GM11168 (cell line): ENCODE measurements around the gene HARBI1.

Source experiments
- in situ Hi-C: fragments of 300-500 bp; cut with MboI; formaldehyde crosslinking; loops from one replicate; pipeline ENCODE4 v1.12.0; 2022; ENCODE audit warnings: low sequenced_read_pairs; ENCODE audit not compliant: unreplicated experiment

Gene HARBI1

GRCh38 chr11:46617134-46617971, at the start of gene HARBI1, which contains the start of gene ATG13:
HARBI1 (minus strand) TSS chr11:46617227; CDS start chr11:46616237, 990 bp downstream.
ATG13 (plus strand) TSS chr11:46617553; CDS start chr11:46644292, 26,739 bp downstream.
- in situ Hi-C loops: no loop called here

GRCh38 chr11:46666516-46666915, 49.5 kb upstream of the HARBI1 start:
- in situ Hi-C loops: no loop called here

GRCh38 chr11:46665356-46665755, 48.3 kb upstream of the HARBI1 start:
- in situ Hi-C loops: no loop called here

- in situ Hi-C loops: no loop called here
These were observed 47.6 kb upstream of the HARBI1 start for GRCh38 chr11:46664612-46665011.

GRCh38 chr11:46663277-46663940, 46.4 kb upstream of the HARBI1 start:
- in situ Hi-C loops: no loop called here

GRCh38 chr11:46662366-46662765, 45.3 kb upstream of the HARBI1 start:
- in situ Hi-C loops: no loop called here

GRCh38 chr11:46661836-46662235, 44.8 kb upstream of the HARBI1 start:
- in situ Hi-C loops: no loop called here

GRCh38 chr11:46659908-46660307, 42.9 kb upstream of the HARBI1 start:
- in situ Hi-C loops: no loop called here

GRCh38 chr11:46658259-46658658, 41.2 kb upstream of the HARBI1 start:
- in situ Hi-C loops: no loop called here

GRCh38 chr11:46657186-46657585, 40.2 kb upstream of the HARBI1 start:
- in situ Hi-C loops: no loop called here

- in situ Hi-C loops: no loop called here
These were observed 38.6 kb upstream of the HARBI1 start for GRCh38 chr11:46655631-46656030.

GRCh38 chr11:46649180-46649738, 32.2 kb upstream of the HARBI1 start:
- in situ Hi-C loops: no loop called here

- in situ Hi-C loops: no loop called here
These were observed 27.0 kb upstream of the HARBI1 start for GRCh38 chr11:46643986-46644385.

GRCh38 chr11:46643531-46643930, 26.5 kb upstream of the HARBI1 start:
- in situ Hi-C loops: no loop called here

GRCh38 chr11:46642627-46643335, 25.8 kb upstream of the HARBI1 start:
- in situ Hi-C loops: no loop called here

- in situ Hi-C loops: no loop called here
These were observed 24.6 kb upstream of the HARBI1 start for GRCh38 chr11:46641639-46642038.

GRCh38 chr11:46640036-46640788, 23.2 kb upstream of the HARBI1 start:
- in situ Hi-C loops: no loop called here

- in situ Hi-C loops: no loop called here
These were observed 22.3 kb upstream of the HARBI1 start for GRCh38 chr11:46639197-46639839.

GRCh38 chr11:46637546-46637945, 20.5 kb upstream of the HARBI1 start:
- in situ Hi-C loops: no loop called here
